MCF 10A (cell line): ENCODE results near the gene CTSG. TPM values are rescaled to one million over a fixed set of nuclear protein-coding genes. Genes with fewer than 3 reads are reported as not detected.

Experiments used
- Bru-seq: library from RNA; stranded (reverse); fragments of 400-500 nt; gene quantifications from one replicate; lab custom pipeline; 2021; lab: Mats Ljungman, UMichigan
- BruChase-seq, 2 experiments: library from RNA; stranded (reverse); fragments of 400-500 nt; gene quantifications; one replicate each; lab custom pipeline; 2021; lab: Mats Ljungman, UMichigan
- BruUV-seq: library from RNA; stranded (reverse); fragments of 400-500 nt; replicated peaks from 2 replicates; lab custom pipeline; 2021; lab: Mats Ljungman, UMichigan
- CTCF ChIA-PET: fragments of 300-600 bp; sonication (Branson Sonifier 250); formaldehyde crosslinking; extraction: SDS; loops from one replicate; lab custom pipeline; 2021; ENCODE audit warnings: antibody characterized with exemption, inconsistent platforms; lab: Yijun Ruan, JAX
- POLR2A ChIA-PET: fragments of 300-600, 350-650 bp; sonication (Branson Sonifier 250); formaldehyde crosslinking; extraction: SDS; loops from one replicate; lab custom pipeline; 2020; ENCODE audit warnings: antibody characterized with exemption, inconsistent platforms; lab: Yijun Ruan, JAX
- DNase-seq: peaks from one replicate; pipeline ENCODE4 v3.0.0-alpha.2; 2018; ENCODE audit not compliant: unreplicated experiment
- H3K27ac Mint-ChIP-seq: one replicate; pipeline ENCODE4 v1.8.0; 2022; ENCODE audit warnings: mild to moderate bottlenecking, low read depth, mixed read lengths; ENCODE audit not compliant: unreplicated experiment
- H3K27me3 Mint-ChIP-seq: one replicate; pipeline ENCODE4 v1.8.0; 2022; ENCODE audit warnings: mixed read lengths; ENCODE audit not compliant: insufficient read depth, unreplicated experiment
- H3K36me3 Mint-ChIP-seq: one replicate; pipeline ENCODE4 v1.8.0; 2022; ENCODE audit warnings: mild to moderate bottlenecking, moderate library complexity, mixed read lengths; ENCODE audit not compliant: insufficient read depth, unreplicated experiment
- H3K4me1 Mint-ChIP-seq: one replicate; pipeline ENCODE4 v1.8.0; 2022; ENCODE audit warnings: mixed read lengths; ENCODE audit not compliant: insufficient read depth, unreplicated experiment
- H3K4me3 Mint-ChIP-seq: one replicate; pipeline ENCODE4 v1.8.0; 2022; ENCODE audit warnings: mild to moderate bottlenecking, moderate library complexity, mixed read lengths; ENCODE audit not compliant: unreplicated experiment
- H3K9me3 Mint-ChIP-seq: one replicate; pipeline ENCODE4 v1.8.0; 2022; ENCODE audit warnings: mixed read lengths; ENCODE audit not compliant: unreplicated experiment
- CTCF ChIP-seq: fragments of 200-600 bp; IDR thresholded peaks from one replicate; pipeline ENCODE4 v1.8.0; 2022; ENCODE audit warnings: antibody characterized with exemption, mild to moderate bottlenecking; ENCODE audit not compliant: unreplicated experiment
- intact Hi-C: fragments of 100-400 bp; cut with micrococcal nuclease; formaldehyde crosslinking; loops from 2 replicates; pipeline ENCODE4 v1.14.1; 2022
- long read RNA-seq: library from polyadenylated mRNA; stranded (forward); transcript quantifications from one replicate; pipeline ENCODE4 v2.0.0, GENCODE V29; 2022
- total RNA-seq: library from RNA; stranded (reverse); gene quantifications from 2 replicates; pipeline ENCODE4 v1.2.3, GENCODE V29; 2022

Gene CTSG
- total RNA-seq: not detected in 2 replicates
- Bru-seq, nascent RNA: not detected
- not detected for BruChase-seq, experiment 1, labeled RNA remaining after a 6-hour chase
- BruChase-seq, experiment 2, labeled RNA remaining after a 2-hour chase: not detected
- long read RNA-seq: 0 reads

- ChIA-PET POLR2A (no interaction called here), CTCF (no interaction called here)
- intact Hi-C loops: no loop called here
- no peak within 1 kb of the TSS for H3K27ac Mint-ChIP-seq
- peaks cover 6% of the 10 kb centered on the region for H3K27me3 Mint-ChIP-seq
- no peak for DNase-seq
- H3K36me3 Mint-ChIP-seq: no peaks in the 10 kb centered on the region
- no peak within 1 kb of the TSS for H3K4me3 Mint-ChIP-seq
- TF ChIP-seq CTCF: no peak
- BruUV-seq: no TSS peak
- no peaks in the 10 kb centered on the region for H3K9me3 Mint-ChIP-seq
- H3K4me1 Mint-ChIP-seq: no peaks in the 10 kb centered on the region
Measured at GRCh38 chr14:24576182-24576581, at the start of gene CTSG. TSS of gene CTSG (minus strand) at chr14:24576250. CDS start at chr14:24576223, 27 bp downstream.

GRCh38 chr14:24613747-24614146, 37.7 kb upstream of the CTSG start:
- no peak for DNase-seq
- H3K27me3 Mint-ChIP-seq: no peaks in the 10 kb centered on the region
- no peak overlapping the region for H3K27ac Mint-ChIP-seq
- ChIA-PET POLR2A (no interaction called here), CTCF (no interaction called here)
- BruUV-seq: no TSS peak
- no peak for TF ChIP-seq CTCF
- no peaks in the 10 kb centered on the region for H3K4me1 Mint-ChIP-seq
- no peaks in the 10 kb centered on the region for H3K9me3 Mint-ChIP-seq
- no peak overlapping the region for H3K4me3 Mint-ChIP-seq
- intact Hi-C loops: no loop called here
- no peaks in the 10 kb centered on the region for H3K36me3 Mint-ChIP-seq

GRCh38 chr14:24613241-24613640, 37.2 kb upstream of the CTSG start:
- DNase-seq: no peak
- intact Hi-C loops: no loop called here
- no peak for TF ChIP-seq CTCF
- POLR2A ChIA-PET: interaction anchor here (0.7 kb wide), 1 partner anchor 1063 kb away, joined by 3 read pairs; no protein-coding TSS in a partner anchor
- Mint-ChIP-seq H3K4me3 (no peak overlapping the region), H3K9me3 (no peaks in the 10 kb centered on the region), H3K36me3 (no peaks in the 10 kb centered on the region), H3K27me3 (peaks cover 2% of the 10 kb centered on the region), H3K27ac (no peak overlapping the region), H3K4me1 (no peaks in the 10 kb centered on the region)
- no TSS peak for BruUV-seq
- CTCF ChIA-PET: interaction anchor here (0.7 kb wide), 1 partner anchor 1233 kb away, joined by 3 read pairs; no protein-coding TSS in a partner anchor

GRCh38 chr14:24612196-24612595, 36.1 kb upstream of the CTSG start:
- no TSS peak for BruUV-seq
- ChIA-PET POLR2A (no interaction called here), CTCF (interaction anchor here (1.0 kb wide), 1 partner anchor 67 kb away, joined by 3 read pairs; no protein-coding TSS in a partner anchor)
- TF ChIP-seq CTCF: no peak
- intact Hi-C loops: no loop called here
- DNase-seq: peak; percentile 10
- Mint-ChIP-seq H3K36me3 (no peaks in the 10 kb centered on the region), H3K27me3 (peaks cover 11% of the 10 kb centered on the region), H3K27ac (no peak overlapping the region), H3K4me3 (no peak overlapping the region), H3K9me3 (no peaks in the 10 kb centered on the region), H3K4me1 (no peaks in the 10 kb centered on the region)
